GM19351 (cell line): Measurements from ENCODE around the gene DLGAP1.

ENCODE experiments used
- ATAC-seq: cut with Tn5 transposase; IDR thresholded peaks from one replicate; pipeline ENCODE4 v1.9.1; 2021; ENCODE audit warnings: mild to moderate bottlenecking, moderate library complexity; ENCODE audit not compliant: unreplicated experiment

DLGAP1 gene

DNA sequence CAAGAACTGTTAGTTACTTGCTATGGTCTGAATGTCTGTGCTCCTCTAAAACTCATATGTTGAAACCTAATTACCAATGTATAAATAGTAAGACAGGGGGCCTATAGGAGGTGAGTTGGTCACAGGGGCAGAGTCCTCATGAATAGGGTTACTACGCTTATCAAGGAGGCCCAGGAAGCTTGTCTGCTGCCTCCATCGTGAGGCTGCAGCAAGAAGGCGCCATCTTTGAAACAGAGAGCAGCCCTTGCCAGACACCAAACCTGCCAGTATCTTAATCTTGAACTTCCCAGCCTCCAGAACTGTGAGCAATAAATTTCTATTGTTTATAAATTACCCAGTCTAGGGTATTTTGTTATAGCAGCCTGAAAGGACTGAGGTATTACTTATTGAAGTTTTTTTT is 926.0 kb downstream of the DLGAP1 start:
- no peak for ATAC-seq

DNA sequence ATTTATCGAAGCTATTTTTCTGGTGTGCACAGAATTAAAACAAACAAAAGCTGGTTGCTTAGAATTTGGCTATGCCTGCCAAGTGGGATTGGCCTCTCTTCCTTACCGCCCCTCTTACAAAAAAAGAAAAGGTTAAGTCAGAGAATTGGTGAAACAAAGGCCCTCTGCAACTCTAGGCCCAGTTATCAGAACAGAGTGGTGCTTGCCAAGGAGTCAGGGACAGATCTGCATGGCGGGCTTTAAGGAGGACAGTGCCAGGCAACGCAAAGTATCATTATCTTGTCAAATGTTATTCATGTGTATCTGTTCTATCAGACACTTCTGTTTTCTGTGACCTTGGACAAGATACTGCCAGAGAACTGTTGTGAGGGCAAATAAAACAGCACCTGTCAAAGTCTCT is 926.9 kb downstream of the DLGAP1 start:
- no peak for ATAC-seq

DNA sequence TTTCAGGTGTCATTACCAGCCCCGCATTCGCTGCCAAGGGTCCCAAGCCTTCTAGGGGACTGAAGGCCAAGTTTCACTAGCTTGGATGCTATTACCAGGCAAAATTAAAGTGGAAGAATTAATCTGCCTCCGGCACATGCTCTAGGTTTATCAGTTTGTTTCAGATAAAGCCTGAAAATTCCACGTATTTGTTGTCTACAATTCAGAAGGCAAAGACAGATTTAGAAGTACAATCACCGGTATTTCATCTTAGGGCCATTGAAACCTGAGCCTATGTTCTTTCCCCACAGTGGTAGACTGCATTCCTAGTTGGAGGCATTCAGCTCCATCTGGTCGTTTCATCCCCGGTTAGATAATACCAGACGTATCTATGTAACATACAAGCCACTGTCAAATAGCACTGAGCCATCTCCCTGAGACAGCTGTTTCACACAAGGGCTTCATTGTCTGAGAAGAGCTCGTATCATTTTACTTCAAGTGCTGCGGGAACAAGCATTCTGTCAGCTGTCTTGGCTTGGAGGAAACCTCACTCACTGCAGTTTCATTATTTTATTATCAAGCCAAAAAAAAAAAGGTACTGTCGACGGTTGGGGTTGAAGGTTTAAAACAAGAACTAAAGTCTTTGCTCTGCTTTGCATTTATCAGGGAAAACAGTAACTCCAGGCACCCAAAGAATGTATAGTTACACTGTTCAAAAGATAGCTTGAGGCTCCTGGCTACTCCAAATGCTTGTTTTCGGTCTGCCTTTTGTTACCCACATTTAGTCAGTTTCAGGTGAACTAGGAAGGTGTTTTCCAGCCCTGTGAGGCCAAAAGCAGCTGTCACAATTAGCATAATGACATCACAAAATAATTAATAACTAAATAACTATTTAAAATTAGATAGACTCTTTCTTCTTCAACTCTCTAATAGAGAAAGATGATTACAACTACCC is 928.4 kb downstream of the DLGAP1 start:
- peak; percentile 63 for ATAC-seq

DNA sequence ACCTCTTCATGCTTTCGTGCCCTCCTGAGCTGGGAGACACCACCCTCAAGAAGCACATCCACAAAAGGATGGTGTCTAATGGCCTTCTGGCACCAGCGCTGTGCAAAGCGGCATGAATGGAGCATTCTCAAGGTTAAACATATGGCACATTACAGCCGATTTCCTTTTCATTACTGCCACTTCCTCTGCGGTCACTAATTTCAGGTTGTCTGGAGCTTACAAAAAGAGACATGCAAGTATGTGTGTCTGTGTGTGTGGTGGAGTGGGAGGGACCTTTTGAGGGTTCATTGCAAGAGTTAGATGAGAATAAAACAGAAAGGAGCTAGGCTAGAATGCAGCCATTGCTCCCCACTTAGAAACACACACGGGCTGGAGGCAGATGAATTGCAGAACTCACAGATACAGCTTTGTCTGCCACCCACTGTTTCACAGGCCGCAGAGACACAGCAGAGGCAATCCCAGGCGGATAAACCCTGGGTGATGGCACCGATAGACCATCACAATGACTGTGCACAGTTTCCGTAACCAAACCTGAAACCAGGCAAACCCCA is 929.2 kb downstream of the DLGAP1 start:
- ATAC-seq = peak; percentile 82

DNA sequence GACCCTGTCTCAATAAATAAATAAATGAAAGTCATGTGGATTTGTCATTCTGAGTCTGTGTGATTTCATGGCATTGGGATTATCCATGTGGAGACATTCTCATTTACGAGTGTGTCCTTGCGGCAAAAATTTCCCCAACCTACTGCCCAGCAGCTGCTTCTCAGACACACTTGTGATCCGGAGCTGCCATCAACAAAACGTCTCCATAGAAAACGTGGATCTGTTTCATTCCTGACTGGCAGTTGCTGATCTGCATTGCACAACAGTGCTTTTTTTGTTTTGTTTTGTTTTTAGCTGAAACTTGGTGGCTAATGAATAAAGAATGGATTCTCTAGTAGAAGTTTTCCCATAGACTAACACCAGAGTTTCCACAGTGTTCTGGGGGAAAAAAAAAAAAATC is 930.4 kb downstream of the DLGAP1 start:
- no peak for ATAC-seq

DNA sequence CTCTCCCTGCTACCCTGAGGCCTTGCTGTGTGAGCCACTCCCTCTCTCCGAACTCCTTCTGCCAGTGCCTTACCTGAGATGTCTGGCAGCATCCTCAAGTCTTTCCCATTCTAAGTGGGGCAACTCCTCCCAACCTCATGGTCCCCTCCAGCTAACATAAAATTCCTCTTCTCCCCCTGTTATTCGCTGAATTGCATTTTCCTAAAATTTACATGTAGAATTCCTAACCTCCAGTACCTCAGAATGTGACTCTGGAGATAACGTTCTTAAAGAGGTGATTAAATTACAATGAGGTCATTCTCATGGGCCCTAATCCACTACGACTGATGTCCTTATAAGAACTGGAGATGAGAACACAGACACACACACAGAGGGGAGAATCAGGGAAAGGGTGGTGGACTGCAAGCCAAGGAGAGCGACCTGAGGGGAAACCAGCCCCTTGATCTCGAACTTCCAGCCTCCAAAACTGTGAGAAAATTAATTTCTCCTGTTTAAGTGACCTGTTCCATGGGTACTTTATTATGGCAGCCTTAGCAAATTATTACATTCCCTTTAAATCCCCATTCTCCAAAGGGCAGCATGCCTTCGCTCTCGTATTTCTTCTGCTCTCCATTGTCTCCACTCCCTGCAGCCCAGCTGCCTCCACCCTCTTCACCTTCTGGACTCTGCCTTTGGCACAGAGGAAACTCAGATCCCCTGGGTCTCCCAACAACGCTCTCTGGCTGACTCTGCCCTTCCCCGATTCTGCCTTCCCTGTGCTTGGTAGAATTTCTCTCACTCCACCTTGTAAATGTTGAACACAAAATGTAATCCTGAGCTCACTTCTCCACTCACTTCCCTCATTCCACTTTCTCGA is 934.6 kb downstream of the DLGAP1 start:
- no peak for ATAC-seq

DNA sequence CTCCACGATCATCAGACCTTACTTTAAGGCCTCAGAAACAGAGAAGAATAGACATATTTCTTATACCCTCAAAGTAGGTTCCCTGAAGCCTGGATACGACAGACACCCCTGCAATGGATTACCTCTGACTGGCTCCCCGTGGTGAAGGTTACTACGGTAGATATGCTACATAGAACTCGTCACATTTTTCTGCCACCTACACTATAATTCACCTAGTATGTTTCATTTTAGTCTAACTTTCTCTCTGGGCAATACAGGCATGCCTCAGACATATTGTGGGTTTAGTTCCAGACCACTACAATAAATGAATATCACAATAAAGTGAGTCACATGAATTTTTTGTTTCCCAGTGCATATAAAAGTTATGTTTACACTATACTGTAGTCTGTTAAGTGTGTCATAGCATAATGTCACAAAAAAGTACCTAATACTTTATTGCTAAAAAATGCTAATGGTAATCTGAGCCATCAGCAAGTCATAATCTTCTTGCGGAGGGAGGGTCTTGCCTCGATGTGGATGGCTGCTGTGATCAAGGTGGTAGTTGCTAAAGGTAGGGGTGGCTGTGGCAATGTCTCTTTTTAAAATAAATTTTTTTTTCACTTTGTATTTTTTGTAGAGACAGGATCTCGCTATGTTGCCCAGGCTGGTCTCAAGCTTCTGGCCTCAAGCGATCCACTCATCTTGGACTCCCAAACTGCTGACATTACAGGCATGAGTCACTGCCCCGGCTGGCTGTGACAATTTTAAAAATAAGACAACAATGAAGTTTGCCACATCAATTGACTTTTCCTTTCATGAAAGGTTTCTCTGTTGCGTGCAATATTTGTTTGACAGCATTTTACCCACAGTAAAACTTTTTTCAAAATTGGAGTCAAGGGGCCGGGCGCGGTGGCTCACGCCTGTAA is 940.5 kb downstream of the DLGAP1 start:
- no peak for ATAC-seq

DNA sequence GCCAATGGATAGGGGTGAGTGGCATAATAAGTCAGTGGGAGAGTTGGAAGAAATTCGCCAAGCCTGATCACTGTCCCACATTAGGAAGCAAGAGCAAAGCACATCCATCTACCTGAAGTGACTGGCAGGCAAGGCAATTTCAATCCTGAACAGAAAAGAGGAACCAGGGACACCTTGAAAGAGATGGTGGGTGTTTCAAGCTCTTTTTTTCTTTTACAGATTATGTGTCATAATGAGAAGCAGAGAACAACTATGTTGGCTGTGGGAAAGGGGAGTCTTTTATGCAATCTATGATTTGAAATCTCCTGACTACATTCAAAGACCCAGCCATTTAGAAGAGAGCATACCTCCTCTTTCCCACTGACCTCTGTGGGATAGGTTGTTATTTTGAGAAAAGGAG is 941.6 kb downstream of the DLGAP1 start:
- peak; percentile 93 for ATAC-seq

DNA sequence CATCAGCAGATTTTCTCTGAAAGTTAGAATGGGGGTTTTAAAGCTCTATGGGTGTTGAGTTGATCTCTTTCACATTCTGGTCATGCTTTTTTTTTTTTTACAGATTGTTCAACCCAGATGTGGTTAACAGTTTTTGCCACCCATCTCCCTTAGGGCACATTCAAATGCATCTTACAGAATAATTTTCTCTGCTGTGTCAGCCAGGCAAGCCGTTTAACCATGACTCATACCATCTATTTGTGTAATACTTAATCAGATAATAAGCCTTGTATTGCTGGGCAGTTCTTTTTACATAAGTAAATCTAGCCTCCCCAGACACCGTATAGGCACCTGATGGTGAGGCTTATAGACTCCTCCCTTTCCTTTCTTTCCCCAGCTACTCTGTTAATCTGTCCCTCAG is 943.1 kb downstream of the DLGAP1 start:
- no peak for ATAC-seq

DNA sequence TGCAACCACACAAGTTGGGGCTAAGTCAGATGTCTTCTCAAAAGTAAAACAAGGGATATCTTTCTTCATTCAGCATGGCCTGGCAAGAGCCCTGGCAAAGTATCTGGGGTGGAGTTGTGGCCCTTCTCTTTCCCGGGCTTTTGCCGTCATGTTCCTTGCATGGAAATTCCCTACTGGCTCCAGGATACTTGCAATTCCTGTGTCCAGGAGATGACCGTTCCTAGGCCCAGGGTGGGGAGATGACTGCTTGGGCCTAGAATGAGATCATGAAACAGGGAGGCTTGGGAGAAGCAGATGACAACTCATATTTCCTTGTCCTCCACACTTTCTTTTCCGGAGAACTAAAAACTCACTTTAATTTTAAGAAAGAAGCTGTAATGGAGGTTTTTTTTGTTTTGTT is 944.2 kb downstream of the DLGAP1 start:
- no peak for ATAC-seq

DNA sequence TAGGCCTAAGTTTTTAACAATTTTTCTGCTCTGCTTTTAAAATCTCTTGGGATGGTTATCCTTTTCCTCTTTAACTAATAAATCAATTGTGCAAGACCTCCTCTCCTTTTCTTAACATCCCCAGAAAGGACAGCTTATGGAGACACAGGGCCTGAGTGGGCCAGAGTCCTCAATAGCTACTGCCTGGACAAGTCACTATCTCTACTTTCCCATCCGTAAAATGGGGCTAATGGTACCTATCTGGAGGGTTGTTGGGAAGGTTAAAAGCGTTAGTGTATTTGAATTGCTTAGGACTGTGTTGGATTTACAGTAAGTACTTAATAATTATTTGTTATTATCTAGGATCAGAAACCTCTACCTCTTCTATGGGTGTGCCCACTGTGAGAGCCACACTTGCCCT is 945.1 kb downstream of the DLGAP1 start:
- ATAC-seq = no peak

DNA sequence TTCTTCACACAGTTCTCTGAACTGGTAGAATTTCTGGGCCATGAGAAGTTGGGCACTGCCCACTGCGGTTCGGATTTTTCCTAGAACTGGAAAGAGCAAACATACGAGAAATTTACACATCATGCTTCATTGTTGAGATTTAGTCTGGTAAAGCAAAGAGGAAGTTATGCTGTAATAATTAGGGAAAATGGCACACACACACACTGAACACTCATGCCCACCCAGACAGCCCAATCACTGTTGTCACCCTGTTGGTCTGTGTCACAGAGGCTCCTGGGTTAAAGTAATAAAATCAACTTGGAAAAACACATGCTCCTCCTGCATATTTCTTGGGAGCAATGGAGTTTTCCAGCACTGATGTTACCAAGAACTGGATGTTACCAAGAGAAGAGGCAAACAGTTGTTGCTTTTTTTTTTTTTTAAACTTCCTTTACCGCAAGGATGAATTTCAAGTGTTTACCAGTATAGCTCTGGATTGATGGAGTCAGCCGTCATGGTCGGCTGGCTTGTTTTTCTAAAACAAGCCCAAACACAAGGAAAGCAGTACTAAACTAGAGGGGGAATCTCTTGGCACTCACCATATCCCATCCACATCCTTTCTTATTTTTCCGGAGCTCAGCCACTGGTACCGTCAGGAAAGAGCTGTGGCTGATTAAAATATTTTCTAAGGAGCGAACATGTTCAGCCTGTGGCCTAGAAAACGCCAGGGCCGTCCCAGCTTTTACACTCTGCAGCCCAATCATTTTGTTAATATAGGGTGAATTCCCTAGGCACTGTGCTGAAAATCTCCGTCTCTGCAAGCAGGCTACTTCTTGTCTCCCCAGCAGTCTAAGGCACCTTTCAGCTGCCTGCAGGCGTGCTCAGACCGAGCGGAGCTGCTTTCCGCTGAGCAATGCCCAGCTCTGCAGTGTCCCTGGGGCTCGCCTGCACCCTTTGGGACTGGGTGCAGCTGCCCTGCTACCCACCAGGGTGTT is 946.2 kb downstream of the DLGAP1 start:
- no peak for ATAC-seq

DNA sequence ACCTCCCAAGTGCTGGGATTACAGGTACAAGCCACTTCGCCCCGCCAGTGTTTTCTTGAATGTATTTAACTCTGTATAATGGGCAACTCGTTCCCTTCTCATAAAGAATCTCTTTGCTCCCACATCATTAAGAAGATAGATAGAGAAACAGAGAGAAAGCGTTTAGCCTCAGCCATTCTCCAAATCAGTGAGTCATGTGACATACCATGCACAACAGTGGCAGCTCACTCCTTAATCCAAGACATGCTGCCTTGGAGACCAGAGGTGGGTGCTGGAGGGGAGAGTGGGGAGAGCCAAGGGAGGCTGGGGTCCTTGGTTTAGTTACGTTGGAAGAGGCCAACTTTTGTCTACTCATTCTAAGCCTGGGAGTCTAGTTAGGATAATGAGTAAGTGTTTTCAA is 950.5 kb downstream of the DLGAP1 start:
- ATAC-seq = no peak

DNA sequence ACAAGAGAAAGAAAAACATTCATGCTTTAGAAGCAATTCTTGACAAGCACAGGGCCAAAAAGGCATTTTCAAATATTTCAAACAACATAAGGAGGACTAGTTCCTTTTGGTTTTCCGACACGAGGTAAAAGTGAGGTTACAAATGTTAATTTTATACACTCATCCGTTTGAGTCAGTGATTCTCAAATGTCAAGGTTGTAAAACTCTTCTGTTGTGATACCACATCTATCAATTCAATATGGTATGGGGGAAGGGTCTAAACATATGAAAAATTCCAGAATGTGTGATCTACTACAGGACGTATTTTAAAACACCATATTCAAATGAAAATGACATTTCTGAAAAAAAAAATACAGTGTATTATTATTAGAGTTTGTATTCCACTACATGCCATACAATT is 952.5 kb downstream of the DLGAP1 start:
- no peak for ATAC-seq

DNA sequence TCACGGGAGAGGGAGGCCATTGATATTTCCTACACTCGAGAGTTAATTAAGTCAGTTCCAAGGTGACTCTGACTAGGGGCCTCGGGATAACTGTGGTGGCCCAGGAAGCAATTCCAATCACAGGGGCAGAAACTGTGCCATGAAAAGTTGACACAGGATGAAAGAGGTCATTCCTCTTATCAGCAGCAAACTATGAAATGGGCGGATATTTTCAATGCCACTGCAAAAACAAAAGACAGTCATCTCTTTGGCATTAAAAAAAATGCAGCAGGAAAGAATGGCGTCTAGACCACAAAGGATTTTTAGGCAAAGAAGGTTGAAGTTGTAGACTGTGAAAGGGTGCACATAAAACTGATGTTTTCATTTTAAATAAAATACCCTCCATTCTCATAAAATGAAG is 955.1 kb downstream of the DLGAP1 start:
- no peak for ATAC-seq

DNA sequence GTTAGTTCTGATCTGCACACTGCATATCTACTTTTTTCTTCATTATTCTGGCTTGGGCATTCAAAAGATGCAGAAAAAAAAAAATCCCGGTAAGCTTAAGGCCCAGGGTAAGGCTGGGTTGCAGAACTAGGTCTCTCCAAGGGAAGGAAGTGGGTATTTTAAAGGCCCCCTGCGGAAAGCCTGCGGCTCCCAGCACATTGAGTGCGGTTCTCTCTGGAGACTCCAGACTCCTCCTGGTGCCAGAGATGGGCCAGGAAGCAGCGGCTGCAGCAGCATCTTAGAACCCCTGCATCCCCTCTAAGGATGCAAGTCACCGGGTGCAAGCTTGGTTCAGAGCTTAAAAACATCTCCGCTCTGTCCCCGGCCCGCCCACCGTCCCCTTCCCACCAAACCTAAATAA is 955.6 kb downstream of the DLGAP1 start:
- no peak for ATAC-seq

DNA sequence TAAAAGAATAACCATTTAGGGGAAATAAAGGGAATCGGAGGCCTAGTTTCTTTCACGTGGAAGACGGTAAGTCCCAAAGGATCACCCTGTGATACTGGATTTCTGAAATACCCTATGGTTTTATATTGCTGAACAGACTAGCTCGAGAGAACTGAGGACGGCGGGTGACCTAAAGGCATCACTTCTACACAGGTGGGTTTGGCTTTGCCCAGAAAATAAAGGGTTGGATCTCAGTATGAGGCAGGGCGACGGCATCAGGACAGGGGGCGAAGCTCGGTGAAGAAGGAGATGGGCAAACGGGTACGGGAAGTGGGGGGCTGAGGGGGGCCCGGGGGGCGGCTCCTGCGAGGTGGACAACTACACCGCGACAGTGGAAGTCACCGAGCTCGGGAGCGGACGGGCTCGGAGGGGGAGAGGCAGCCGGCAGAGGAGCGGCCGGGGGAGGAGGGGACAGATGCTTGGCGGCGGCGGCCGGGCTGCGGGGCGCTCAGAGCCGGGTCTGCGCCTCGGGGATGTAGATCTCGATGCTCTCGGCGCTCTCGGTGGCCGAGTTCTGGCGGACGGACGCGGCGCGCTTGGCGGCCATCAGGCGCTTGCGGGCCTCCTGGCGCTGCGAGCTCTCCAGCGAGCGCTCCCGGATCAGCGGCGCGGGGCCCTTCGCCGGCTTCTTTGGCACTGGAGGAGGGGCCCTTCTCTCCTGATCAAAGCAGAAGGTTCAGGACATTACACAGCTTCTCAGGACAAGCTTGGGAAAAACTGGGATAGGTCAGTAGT is 956.2 kb downstream of the DLGAP1 start:
- no peak for ATAC-seq

DNA sequence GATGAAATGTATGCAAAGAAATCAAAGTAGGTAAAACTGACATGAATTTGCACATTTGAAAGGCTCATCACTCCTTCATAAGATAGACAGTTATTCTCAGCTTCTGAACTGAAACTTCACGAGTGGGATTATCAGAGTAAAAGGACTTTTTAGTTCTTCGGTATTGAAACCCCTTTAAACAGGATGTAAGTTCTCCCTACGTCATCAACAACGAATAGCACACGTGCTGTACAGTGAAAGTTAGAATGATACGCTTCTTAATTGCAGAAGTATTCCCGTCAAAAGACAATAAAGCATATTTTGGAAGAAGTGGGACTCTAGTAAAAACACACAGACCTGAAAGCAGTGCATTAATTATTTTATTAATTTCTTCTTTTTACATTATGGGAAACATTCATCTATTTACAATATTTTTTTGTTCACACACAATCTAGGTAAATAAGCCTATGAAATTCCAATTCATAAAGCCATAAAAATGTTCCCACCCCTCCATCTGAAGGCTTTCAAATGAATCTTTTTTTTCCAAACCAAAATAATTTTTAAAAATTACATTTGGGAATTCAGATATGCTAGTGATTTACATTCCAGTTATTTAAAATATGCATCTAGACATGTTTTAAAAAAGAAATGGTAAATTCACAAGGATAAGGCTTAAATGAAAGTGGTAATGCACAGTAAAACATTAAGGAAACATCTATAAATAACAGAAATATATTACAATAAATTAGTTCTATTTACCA is 959.2 kb downstream of the DLGAP1 start:
- ATAC-seq = no peak
